AG04449 (cell line): Measurements from ENCODE around the gene EFCAB12.

ENCODE experiments used
- CTCF ChIA-PET: fragments of 350-600 bp; formaldehyde crosslinking; extraction: SDS; loops from one replicate; lab custom pipeline; 2021; ENCODE audit warnings: antibody characterized with exemption; lab: Yijun Ruan, JAX
- POLR2A ChIA-PET: fragments of 400-600, 350-600 bp; formaldehyde crosslinking; extraction: SDS; loops from one replicate; lab custom pipeline; 2020; ENCODE audit warnings: antibody characterized with exemption, inconsistent platforms; lab: Yijun Ruan, JAX
- DNase-seq: peaks from one replicate; pipeline ENCODE4 v3.0.0-alpha.2; 2010; ENCODE audit warnings: low read depth, low spot score
- H3K4me3 ChIP-seq: 2 replicates; pipeline ENCODE4 v1.5.1; 2011; ENCODE audit warnings: low read depth, mild to moderate bottlenecking, control low read depth, low read length
- CTCF ChIP-seq: IDR thresholded peaks from one replicate; pipeline ENCODE4 v1.5.1; 2011; ENCODE audit warnings: mild to moderate bottlenecking, moderate library complexity, low read length, control low read depth, inconsistent platforms; ENCODE audit not compliant: insufficient read depth; ENCODE audit errors: missing control alignments

EFCAB12 gene

GRCh38 chr3:129352650-129353588, 75.5 kb downstream of the EFCAB12 start:
- DNase-seq, result no peak
- ChIA-PET CTCF (interaction anchor here (0.7 to 1.8 kb wide), 3 partner anchors 9 to 15 kb away, joined by 3 to 4 read pairs (median 3); no protein-coding TSS in a partner anchor), POLR2A (no interaction called here)
- no peak for TF ChIP-seq CTCF
- H3K4me3 ChIP-seq, result no peak overlapping the region

- TF ChIP-seq CTCF, result no peak
- CTCF ChIA-PET, result interaction anchor here (0.7 to 1.8 kb wide), 2 partner anchors 8 to 16 kb away, joined by 3 to 4 read pairs; no protein-coding TSS in a partner anchor
- H3K4me3 ChIP-seq, result no peak overlapping the region
- POLR2A ChIA-PET, result no interaction called here
- DNase-seq, result no peak
Observed at GRCh38 chr3:129352045-129352444, 76.4 kb downstream of the EFCAB12 start.
